Cortex of kidney (tissue), 1 donor: Measurements from ENCODE around the gene FIBCD1.

Source experiments
- DNase-seq: peaks from one replicate; lab custom pipeline; 2025; lab: John Stamatoyannopoulos, UW

The FIBCD1 gene, protein sequence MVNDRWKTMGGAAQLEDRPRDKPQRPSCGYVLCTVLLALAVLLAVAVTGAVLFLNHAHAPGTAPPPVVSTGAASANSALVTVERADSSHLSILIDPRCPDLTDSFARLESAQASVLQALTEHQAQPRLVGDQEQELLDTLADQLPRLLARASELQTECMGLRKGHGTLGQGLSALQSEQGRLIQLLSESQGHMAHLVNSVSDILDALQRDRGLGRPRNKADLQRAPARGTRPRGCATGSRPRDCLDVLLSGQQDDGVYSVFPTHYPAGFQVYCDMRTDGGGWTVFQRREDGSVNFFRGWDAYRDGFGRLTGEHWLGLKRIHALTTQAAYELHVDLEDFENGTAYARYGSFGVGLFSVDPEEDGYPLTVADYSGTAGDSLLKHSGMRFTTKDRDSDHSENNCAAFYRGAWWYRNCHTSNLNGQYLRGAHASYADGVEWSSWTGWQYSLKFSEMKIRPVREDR

DNA sequence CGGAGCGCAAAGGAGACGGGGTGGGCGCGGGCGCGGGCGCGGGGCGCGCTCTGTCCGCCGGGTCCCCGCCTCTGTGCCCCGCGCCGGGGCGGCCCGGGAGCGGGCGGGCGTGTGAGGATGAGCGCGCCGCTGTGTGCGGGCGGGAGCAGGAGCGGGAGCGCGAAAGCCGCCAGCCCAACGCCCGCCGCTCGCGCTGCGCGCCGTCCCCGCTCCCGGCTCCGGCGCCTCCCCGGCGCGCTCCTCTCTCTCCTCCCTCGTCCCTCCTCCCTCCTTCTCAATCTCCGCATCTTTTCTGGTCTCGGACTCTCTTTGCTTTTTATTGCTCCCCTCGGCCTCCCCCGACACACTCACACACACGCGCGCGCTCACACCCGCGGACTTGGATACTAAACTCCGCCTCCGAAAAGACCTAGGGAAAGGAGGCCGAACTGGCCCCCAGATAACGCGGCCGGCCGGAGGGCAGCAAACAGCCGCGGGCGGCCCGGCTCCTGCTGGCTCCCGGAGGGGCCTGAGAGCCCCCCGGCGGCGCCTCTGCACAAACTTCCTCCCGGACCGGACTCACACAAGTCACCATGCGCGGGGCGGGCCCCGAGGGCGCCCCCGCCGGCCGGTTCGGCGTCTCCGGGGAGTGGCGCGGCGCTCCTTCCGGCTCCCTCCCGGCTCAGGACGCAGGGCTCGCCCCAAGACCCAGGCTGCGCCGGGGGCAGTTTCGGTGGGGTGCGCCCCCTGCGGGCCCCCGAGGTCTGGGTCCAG, at the start of gene FIBCD1:
Gene FIBCD1, minus strand, starts transcription at position 596 of the 753 bp plus-strand sequence. CDS start 640 bp downstream, outside the sequence.
- no peak for DNase-seq

DNA sequence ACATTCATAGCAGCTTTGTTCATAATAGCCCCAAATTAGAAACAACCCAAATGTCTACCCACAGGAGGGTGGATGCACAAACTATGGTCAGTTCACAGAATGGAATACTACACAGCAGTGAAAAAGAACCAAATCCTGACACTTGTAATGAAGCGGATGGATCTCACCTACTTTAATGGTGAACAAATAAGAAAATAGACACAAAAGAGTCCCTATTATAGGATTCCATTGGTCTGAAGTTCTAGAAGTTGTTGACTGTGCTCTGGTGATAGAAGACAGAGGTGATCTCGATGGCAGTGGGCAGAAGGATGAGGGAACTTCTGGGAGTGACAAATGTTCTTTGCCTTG, 49.3 kb upstream of the FIBCD1 start:
- DNase-seq = no peak

DNA sequence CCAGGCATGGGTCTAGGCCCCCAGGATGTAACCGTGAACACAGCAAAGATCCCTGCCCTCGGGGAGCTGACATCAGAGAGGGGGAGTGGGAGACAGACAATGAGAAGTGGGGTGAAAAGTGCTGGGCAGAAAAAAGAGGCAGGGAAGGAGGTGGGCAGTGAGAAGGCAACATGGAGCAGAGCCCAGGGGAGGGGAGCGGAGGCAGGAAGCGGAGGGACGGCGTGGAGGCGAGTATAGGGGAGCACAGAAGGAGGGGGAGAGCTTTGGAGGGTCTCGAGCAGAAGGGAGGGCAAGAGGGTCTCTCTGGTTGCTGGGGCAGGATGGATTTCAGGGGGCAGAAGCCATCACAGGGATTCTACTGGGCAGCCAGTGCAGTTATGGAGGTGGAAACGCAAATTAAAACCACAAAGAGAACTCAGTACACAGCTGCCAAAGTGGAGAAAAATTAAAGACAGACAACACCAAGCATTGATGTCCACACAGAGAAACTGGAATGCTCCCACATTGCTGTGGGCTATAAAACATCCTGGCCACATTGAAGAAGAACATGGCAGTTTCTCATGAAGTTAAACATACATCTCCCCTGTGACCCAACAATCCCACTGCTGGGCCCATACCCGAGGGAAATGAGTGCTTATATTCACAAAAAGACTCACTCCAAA, 48.8 kb upstream of the FIBCD1 start:
- DNase-seq = no peak

DNA sequence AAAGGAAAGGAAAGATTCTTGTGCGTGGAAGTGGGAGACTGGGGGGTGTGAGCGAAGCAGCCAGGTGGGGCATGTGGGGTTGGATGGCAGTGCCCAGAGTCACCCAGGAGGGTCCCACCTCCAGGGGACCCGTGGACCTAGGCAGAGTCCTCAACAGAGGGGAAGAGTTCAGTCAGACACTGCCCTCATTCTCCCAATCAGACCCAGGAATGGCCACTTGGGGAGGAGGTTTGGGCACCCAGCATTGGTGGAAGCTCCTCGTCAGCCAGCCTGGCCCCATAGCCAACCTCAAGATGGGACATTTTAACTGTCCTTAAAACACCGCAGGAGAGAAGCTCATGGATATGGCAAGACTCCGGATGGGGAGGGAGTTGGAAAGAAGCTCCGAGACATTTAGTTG, 48.0 kb upstream of the FIBCD1 start:
- no peak for DNase-seq

DNA sequence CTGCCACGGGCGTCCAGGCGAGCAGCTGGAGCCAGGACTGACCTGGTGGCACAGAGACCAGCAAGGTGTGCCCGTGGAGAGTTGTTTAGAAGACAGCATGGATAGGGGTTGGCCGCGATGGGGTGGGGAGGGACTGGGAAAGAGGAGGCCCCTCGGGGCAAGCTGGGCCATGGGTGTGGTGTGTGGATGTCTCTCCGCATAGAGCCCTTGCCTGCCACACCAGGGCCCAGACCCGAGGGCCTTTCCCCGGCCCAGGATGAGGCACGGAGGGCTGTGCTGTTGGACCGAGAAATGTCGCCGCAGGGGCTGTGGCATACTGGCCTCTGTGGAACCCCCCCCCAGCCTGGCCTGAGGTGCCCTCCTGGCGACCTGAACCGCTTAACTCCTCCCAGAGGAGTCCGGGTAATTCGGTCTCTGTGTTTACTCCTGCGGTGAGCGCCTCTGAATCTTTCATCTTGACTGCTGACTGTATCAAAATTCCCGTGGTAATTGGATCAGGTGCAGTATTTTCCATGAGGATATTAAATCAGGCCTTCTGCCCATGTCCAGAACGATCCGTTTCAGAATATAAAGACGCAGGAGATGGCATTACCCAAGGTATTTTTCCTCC, 47.4 kb upstream of the FIBCD1 start:
- DNase-seq = no peak

DNA sequence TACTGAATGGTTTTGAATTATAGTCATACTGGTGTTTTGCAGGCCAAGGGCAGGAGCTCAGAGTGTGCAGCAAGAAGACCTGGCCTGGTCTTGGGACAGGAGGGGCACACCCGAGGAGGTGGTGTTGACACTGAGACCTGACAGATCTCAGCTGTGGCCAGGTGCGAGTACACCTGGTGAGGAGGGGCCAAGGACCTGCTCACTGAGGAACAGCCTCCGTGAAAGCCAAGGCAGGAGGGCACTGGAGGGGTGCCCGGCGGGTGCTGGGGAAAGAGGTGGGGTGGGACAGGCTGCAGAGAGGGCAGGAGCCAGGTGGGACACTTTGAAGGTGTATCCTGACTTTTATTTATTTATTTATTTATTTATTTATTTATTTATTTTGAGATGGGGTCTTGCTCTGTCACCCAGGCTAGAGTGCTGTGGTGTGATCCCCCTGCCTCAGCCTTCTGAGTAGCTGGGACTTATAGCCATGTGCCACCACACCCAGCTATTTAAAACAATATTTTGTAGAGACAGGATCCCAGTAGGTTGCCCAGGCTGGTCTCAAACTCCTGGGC, 46.6 kb upstream of the FIBCD1 start:
- DNase-seq = no peak

DNA sequence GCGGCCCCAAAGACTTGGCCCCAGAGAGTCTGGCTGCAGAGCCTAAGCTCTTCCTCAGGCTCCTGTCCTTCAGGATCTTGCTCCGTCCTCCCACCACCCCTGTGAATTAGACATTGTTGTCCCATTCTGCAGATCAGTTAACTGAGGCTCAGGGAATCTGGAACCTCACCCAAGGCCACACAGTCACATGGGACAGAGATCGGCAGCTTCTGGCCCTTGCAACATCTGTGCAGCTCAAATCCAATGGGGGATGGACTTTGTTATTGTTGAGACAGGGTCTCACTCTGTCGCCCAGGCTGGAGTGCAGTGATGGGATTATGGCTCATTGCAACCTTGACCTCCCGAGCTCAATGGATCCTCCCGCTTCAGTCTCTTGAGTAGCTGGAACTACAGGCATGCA, 46.0 kb upstream of the FIBCD1 start:
- no peak for DNase-seq

DNA sequence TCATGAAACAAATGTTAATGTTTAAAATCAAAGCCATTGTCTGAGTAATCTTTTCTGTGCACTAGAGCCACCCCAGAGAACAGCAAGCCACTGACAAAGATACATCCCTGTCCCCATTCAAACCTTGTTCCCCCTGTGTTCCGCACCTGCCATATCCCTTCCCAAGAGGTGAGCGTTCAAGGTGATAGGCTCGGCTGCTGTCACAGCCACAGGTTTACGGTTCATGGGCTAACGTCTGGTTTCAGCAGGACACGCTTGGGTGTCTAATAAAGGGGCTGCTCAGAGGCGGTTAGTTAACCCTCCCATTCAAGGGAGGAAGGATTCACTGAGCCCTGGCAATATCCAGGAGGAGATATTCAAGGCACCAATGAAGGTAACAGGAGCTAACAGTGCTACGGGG, 45.5 kb upstream of the FIBCD1 start:
- no peak for DNase-seq

DNA sequence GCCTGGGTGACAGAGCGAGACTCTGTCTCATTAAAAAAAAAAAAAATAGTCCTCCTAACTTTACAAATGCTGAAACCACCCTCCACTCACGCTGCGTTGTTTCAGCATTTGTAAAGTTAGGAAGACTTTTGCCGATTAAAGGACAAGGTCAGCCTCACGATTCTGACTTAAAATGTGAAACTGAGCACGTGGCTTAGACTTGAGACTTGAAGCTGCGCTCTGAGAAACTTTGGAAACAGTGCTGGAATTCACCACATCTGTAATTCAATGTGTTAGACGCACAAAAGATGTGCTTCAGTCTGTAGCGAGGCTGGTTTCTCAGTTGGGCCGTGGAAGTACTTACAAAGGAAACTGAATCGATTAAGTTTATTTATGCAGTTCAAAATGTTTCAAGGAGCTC, 44.9 kb upstream of the FIBCD1 start:
- no peak for DNase-seq

DNA sequence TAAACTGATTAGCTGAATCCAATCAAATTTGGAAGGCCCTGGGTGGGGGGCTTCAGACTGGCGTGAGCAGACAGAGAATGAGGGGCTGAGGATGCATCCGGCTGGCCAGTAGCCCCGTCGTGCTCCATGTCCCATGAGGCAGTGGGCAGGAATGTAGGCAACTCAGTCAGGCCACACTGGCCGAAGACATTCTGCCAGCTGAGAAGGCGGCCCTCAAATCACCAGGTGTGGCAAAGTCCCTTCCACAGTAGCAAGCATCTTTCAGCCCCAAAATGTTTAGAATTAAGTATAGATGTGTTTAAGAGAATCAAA, 44.3 kb upstream of the FIBCD1 start:
- DNase-seq = no peak

DNA sequence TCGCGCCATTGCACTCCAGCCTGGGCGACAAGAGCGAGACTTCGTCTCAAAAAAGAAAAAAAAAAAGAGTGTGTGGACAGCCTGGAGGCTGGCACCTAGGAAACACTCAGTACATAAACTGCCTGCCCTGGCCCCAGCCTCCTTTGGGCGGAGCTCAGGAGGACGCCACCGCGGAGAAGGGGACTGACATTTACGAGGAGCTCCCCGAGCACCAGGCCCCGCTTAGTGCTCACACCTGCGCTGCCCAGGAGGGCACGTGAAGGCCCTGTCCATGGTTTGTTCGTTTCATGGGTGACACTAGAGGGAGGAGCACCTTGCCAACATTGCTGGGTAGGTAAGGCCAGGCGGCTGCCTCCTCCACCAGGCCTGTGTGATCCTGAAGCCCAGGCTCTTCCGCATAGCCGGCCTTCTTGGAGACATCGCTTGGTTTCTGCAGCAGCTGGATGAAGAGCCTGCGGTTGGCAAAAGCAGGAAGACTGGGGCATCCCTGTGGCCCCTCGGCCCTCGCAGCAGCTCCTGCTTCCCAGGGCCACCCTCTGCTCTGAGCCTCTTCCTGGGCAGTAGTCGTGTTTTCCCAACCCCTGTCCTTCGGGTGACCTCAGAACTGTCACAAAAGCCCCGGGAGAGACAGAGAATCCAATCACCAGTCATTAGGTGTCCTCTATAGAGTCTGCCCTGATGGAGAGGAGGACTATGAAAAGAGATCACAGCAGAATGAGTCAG, 43.8 kb upstream of the FIBCD1 start:
- no peak for DNase-seq

DNA sequence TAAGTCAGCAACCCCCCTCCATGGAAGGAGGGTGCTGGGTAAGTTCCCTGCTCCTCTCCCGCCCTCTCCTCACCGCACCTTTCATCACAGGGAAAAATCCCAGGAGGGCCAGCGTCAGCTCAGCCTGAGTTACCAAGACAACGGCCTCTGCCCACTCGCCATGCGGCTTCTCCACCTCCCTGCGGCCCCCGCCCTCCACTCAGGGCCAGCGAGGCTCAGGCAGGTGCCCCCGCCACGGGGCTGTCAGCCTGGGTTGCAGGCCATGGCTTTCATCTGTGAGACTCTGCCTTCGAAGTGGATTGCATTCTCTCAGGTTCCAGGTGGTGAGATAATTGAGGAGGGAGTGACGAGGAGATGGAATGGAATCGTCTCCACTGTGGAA, 42.7 kb upstream of the FIBCD1 start:
- DNase-seq = no peak

DNA sequence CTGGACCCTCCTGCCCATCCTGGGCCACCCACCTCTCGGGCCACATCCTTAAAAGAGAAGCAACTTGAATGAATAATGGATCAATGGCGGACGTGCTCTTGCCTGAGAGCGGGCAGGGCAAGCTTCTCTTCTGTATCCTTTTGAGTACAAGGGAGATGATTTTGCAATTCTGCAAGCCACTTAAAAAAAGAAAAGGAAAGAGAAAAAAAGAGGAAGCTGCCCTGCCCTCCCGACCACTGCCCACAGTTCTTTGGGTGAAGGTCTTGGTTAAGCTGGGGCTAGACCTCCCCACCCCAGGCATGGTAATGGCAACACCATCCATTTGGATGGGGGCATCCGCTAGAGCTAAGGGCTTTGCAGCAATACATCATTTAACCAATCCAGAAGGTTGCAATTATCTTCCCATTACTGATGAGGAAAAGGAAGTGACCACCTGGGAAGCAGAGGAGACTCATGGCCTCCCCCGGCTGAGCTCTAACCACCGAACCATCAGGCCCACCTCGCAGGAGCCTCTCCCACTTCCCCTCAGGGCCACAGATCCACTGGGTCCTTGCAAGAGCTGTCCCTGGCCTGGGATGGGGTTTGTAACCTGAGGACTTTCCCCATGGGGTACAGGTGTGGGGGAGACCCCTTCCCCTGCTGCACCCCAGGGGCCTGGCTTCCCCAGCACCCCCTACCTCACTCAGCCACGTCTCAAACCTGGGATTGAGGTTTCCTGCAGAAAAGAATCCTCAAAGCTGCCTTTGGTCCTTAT, 42.1 kb upstream of the FIBCD1 start:
- DNase-seq = no peak

DNA sequence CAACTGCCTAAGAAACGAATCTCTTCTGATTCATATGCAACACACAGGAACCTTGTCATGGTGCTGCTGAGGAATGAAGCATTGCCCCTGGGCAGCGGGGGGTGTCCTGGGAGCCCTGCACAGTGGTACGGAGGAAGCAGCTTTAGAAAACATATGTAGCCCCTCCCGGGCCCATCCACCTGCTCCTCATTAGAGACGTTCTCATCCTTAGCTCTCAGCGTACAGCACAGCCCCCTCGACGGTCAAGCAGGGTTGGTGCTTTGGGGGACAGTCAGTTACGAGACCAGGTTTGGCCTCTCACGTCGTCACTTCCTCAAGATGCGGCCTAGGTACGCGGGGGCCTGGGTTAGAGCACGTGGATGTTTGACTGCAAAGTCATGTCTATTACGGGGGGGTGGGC, 41.5 kb upstream of the FIBCD1 start:
- DNase-seq = no peak

DNA sequence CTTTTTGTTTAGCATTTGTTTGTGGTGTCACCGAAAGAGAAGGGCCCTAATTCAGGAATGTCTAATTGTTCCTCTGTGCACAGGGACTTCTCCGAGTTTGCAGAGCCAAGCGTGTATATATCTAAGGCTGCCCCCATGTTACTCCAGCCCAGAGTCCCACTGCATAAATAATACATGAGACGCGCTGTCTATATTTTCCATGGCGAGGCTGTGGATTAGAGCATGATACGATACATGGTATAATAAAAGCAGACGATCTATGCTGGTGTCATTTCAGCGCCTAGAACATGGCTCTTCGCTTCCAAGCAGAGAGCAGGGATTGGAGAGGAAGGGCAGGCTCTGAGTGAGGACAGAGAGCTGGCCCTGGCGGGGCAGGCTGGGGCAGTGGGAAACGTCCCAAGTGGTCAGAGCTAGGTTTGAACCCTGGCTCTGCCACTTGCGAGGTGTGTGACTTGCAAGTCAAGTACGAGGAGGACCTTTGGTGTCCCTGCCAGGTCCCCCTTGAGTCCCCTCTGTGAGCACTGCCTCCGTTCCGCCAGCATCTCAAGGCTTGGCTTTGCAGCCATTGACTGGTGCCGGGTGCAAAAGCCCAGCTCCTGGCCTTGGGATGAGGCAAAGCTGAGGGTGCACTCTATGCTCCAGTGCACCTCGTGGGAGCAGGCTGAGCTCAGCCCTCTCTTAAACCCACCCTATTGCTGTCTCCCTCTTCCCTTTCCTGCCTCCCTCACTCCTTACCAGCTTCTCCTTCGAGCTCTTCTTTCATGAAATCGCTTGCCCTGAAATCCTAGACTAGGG, 40.7 kb upstream of the FIBCD1 start:
- DNase-seq = no peak

DNA sequence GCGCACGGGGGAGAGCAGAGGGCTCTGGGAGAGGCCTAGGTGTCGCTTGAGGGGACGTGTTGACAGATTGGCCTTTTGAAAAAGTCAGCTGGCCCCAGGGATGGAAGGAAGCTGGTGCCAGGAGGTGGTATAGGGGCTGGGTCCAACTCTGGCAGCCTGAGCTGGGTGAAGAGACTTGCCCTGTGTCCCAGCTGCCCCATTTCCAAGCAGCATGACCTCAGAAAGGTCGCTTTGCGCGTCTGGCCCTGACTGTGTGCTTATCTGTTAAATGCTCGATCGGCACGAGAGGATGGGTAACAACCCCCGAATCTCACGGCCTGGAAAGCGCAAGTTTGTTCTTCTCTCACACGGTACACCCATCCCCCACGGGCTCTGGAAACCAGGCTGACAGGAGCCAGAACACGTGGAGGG, 38.8 kb upstream of the FIBCD1 start:
- DNase-seq = no peak

DNA sequence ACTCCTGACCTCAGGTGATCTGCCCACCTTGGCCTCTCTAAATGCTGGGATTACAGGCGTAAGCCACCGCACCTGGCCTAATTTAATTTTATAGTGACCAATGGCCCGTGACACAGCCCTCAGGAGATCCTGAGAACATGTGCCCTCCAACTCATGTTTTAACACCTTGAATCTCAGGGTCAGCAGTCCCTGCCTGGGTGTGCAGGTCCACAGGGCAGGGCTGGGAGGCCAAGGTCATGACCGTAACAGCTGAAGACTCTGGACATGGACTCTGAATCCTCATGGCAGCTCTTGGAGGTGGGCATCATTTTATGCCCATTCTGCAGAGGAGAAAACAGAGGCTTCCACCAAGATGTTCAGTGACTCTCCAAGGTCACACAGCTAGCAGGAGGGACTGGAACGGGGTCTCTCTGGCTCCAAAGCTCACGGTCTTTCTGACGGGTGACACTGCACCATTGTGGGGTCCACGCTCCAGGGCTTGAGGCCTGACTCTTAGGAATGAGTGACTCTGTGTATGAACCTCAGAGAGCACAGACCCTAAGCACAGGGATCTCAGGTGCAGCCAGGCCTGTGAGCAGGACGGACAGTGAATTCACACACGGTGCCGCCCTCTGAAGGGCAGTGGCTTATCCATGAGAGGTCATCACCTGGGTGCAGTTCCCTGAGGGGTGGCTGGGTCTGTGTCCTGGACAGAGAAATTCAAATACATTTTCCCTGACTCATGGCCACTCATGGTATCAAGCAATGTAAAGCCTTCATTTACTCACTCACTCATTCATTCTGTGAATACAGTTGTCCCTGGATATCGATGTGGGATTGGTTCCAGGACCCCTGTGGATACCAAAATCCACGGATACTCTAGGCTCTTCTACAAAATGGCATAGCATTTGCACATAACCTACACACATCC, 37.1 kb upstream of the FIBCD1 start:
- no peak for DNase-seq

DNA sequence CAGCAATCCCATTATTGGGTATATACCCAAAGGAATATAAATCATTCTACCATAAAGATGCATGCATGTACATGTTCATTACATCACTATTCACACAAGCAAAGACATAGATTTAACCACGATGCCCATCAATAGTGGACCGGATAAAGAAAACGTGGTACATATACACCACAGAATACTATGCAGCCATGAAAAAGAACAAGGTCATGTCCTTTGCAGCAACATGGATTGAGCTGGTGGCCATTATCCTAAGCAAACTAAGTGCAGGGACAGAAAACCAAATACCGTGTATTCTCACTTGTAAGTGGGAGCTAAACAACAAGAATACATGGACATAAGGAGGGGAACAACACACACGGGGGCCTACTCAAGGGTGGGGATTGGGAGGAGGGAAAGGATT, 36.1 kb upstream of the FIBCD1 start:
- DNase-seq = no peak

DNA sequence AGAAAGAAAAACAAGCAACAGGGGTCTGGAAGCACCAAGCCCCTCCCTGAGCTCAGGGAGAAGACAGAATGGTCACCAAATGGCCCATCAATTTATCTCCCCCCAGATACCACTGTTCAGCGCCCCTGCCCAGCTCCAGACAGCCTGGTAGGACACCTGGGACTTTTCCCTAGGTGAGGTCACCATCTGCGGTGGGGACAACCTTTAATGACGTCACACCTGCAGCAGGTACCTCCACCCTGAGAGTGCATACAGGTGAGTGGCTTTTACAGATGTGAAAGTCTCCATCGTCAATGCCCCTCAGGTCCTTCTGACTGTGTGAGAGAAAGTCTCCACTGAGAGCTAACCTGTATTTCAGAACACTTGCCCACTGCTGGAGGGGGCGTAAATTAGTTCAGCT, 35.6 kb upstream of the FIBCD1 start:
- no peak for DNase-seq
